ENCODE measurements around the gene C1QTNF12. TPM values are rescaled to one million over a fixed set of nuclear protein-coding genes. Genes with fewer than 3 reads are reported as not detected.

C1QTNF12 gene
- total RNA-seq, 4 donors from 2014 or later, result 1.1 to 2.3 (median 1.4) TPM; not detected in 1

- TF ChIP-seq, protein P1, sequence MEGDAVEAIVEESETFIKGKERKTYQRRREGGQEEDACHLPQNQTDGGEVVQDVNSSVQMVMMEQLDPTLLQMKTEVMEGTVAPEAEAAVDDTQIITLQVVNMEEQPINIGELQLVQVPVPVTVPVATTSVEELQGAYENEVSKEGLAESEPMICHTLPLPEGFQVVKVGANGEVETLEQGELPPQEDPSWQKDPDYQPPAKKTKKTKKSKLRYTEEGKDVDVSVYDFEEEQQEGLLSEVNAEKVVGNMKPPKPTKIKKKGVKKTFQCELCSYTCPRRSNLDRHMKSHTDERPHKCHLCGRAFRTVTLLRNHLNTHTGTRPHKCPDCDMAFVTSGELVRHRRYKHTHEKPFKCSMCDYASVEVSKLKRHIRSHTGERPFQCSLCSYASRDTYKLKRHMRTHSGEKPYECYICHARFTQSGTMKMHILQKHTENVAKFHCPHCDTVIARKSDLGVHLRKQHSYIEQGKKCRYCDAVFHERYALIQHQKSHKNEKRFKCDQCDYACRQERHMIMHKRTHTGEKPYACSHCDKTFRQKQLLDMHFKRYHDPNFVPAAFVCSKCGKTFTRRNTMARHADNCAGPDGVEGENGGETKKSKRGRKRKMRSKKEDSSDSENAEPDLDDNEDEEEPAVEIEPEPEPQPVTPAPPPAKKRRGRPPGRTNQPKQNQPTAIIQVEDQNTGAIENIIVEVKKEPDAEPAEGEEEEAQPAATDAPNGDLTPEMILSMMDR (IDR thresholded peaks at IDR 0.05; ENCODE audit: low read depth), result no peak
Measured at GRCh38 chr1:1285102-1285571, 38.6 kb upstream of the C1QTNF12 start.

DNA sequence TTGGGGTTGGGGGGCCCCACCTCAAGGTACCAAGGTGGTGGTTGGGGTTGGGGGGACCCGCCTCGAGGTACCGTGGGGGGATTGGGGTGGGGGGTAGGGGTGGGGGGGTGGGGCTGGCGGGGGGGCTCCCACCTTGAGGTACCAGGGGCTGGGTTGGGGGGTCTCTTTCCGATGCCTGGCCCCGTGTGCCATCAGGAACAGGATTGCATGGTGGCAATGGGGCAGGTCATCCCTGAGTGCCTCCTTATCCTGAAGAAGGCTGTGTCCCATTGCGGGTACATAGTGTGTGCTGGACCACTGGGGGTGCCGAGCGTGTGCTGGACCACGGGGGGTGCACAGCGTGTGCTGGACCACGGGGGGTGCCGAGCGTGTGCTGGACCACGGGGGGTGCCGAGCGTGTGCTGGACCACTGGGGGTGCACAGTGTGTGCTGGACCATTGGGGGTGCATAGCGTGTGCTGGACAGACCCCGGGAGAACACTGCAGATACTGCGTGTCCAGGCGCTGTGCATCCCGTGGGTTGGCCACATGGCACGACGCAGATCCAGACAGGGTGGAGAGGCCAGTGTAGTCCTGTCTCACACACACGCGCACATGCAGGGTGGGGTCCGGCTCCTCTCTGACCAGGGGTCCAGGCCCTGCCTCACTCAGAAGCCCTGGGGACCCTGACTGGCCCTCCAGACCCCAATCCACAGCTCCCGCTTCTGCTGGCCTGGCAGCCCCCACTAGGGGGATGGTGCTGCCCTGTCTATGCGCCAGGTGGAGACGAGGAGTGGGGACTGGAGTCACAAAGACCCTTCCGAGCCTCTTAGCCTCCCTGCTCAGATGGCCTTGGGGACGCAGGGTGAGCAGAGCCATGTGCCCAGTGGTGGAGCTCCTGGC, 37.9 kb upstream of the C1QTNF12 start:
- TF ChIP-seq, protein P1 (IDR thresholded peaks at IDR 0.05; ENCODE audit: low read depth), result no peak

DNA sequence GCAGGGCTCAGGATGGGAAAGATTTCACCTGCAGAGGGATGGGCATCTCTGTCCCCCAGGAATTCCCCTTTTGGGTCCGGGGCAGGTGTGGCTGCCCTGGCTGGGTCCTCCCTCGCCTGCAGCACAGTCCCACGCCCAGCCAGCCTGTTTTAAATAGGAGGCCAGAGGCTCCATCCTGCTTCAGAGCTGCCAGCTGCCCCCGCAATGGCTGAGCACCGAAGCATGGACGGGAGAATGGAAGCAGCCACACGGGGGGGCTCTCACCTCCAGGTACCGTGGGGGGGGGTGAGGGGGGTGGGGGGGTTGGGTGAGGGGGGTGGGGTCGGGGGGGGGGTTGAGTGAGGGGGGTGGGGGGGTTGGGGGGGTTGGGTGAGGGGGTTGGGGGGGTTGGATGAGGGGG, 37.3 kb upstream of the C1QTNF12 start:
- TF ChIP-seq, protein P1 (IDR thresholded peaks at IDR 0.05; ENCODE audit: low read depth), result no peak

DNA sequence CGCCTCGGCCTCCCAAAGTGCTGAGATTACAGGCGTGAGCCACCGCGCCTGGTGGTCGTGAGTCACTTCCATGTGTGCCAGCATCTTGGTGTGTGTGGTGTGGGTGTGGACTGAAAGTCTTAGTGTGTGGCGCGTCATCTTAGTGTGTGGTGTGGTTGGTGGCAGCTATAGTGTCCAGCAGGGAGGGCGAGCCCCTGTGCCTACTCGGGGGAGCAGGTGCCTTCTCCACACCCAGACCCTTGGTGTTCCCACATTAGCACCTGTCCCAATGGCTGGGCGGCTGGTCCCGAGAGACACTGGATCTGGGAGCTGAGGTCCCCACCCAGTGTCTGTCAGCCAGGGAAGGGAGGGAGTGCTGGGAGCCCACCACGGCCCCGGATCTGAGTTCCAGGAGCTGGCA, 36.5 kb upstream of the C1QTNF12 start:
- TF ChIP-seq, protein P1 (IDR thresholded peaks at IDR 0.05; ENCODE audit: low read depth), result no peak

DNA sequence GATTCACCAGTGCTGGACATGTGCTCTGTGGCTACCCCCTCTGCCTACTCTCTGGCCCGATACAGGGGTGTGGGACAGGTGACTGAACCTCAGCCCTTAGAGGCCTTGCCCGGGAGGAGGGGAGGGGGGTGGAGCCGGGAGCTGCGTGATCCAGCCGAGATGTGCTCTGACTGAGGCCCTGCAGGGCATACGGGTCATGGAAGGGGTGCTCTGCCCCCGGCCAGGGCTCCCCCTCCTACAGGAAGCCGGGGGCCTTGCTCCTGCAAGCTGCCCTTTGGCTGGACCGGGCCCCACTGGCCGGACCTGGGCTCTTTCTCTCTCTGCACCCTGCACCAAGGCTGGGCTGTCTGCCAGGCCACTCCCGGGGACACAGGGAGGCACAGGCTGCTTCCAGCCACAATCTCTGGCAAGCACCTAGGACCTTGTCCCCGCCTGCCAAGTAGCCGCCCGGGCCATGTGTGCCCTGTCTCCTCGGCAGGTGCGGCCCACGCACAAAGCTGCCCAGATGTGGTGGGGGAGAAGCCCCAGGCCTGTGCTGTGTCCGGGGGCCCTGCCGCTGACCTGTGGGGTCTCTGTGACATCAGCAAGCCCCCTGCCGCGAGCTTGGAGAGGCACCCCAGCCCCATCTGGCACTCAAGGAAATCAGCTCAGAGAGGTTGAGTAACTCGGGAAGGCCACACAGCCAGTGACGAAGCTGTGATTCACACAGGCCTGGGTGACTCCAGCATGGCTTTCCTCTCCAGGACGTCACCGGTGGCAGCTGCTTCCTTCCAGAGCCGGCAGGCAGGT, 35.2 kb upstream of the C1QTNF12 start:
- TF ChIP-seq, protein P1 (IDR thresholded peaks at IDR 0.05; ENCODE audit: low read depth), result no peak

DNA sequence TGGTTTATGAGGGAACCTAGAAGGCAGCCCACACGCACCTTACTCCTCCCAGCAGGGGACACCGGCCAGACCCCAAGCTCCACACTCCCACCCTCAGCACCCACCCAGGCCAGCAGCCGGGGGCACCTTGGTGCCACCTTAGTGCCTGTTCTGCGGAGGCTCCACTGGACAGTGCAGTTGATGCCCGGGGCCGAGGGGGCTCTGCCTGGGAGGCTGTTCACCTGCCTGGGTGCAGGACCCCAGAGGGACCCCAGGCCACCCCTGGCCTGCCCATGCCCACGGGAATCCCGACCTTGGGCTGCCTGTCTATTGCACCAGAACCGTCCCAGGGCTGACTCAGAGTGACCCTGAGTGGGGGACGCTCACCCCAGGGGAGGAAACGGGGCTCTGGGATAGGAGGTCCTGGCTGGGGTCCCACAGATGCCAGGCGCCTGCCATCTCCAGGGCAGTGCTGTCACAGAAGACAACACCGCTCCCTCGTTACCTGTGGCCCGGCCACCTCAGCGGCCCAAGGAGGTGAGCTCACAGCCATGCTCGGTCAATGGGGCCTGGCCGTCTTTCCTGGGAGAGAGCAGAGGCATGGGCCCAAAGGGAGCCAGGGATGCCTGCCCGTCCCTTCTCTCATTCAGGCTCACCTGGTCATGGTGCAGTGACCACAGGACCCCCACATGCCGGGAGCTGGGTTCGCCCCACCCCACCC, 34.4 kb upstream of the C1QTNF12 start:
- TF ChIP-seq, protein P1 (IDR thresholded peaks at IDR 0.05; ENCODE audit: low read depth), result no peak

All from subcutaneous adipose tissue (tissue), 4 donors.